Activated CD4-positive, alpha-beta T cell treated with anti-CD3 and anti-CD28 coated beads for 36 hours (primary cell): ENCODE measurements around the gene ZNF76. TPM values are rescaled to one million over a fixed set of nuclear protein-coding genes. Genes with fewer than 3 reads are reported as not detected.

ENCODE experiments used
- ATAC-seq: fragments of 200-7000 bp; cut with Tn5 transposase; one replicate; pipeline ENCODE4 v1.10.0; 2021; ENCODE audit warnings: mild to moderate bottlenecking, moderate library complexity
- CTCF ChIA-PET: fragments of 350-600 bp; sonication (Branson Sonifier 250); formaldehyde crosslinking; loops from one replicate; lab custom pipeline; 2021; ENCODE audit warnings: antibody characterized with exemption; lab: Charles Lee
- POLR2A ChIA-PET: fragments of 350-600 bp; sonication (Branson Sonifier 250); formaldehyde crosslinking; loops from one replicate; lab custom pipeline; 2021; ENCODE audit warnings: antibody characterized with exemption, inconsistent platforms; lab: Charles Lee
- DNase-seq: peaks from one replicate; pipeline ENCODE4 v3.0.0-alpha.2; 2020
- H3K27ac Mint-ChIP-seq: one replicate; pipeline ENCODE4 v1.8.0; 2021; ENCODE audit warnings: mixed read lengths
- H3K27me3 Mint-ChIP-seq: one replicate; pipeline ENCODE4 v1.8.0; 2021; ENCODE audit warnings: mixed read lengths
- H3K36me3 Mint-ChIP-seq: one replicate; pipeline ENCODE4 v1.8.0; 2021; ENCODE audit warnings: low read depth, mixed read lengths
- H3K4me1 Mint-ChIP-seq: one replicate; pipeline ENCODE4 v1.8.0; 2021; ENCODE audit warnings: mixed read lengths
- H3K4me3 Mint-ChIP-seq: one replicate; pipeline ENCODE4 v1.8.0; 2021; ENCODE audit warnings: mild to moderate bottlenecking, moderate library complexity, mixed read lengths
- H3K9me3 Mint-ChIP-seq: one replicate; pipeline ENCODE4 v1.8.0; 2021; ENCODE audit warnings: low read depth, mixed read lengths
- intact Hi-C, 2 experiments: fragments of 100-400 bp; cut with DNase I in 1 of 2; cut with micrococcal nuclease in 1 of 2; formaldehyde crosslinking; loops; one replicate each; pipeline versions ENCODE4 v1.14.2 to v1.15.1; 2022 to 2024; cut with DNase I, micrococcal nuclease
- total RNA-seq, 2 experiments: library from RNA; stranded (reverse); gene quantifications; one replicate each; pipeline ENCODE4 v1.2.3, GENCODE V29; 2021

ZNF76 gene
- 10 to 100 TPM; 35.2 to 40.1 TPM for total RNA-seq

DNA sequence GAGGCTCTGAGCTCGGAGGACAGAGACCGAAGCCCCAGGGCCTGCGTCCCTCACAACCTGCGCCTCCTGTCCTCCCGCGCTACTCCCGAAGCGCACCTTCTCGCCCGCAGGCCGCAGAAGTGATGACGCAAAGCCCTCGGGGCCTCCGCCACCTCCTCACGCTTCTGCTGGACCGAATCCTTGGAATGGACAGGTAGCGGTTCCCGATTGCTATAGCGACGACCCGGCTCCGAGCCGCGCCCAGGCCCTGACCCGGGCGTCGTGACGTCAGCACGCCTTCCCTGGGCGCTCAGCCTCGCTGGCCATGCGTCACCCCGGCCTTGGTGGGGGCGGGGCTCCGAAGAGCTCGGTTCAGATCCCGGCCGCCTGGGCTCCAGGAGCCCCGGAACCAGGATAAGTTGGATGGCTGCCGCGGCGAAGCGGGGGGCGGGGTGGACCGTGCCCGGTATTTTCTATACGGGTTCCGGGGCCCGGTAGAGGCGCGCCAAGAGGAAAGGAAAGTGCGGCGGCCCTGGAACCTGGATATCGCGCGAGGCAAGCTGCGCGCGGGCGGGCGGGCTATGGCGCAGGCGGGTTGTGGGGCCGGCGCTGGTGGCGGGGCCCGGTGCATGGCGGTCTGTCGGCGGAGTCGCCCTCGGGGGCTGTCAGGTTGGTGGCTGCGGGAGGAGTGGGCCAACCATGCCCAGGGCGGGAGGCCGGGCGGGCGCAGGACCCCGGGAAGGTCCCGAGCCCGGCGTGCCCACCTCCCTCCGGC lies at the start of gene ZNF76:
ZNF76 (plus strand) TSS at position 542 of the 754 bp plus-strand sequence. CDS start 21,417 bp downstream, outside the sequence.
- CTCF ChIA-PET, result interaction anchor here (0.5 to 3.5 kb wide), 11 partner anchors 18 to 977 kb away, joined by 3 to 28 read pairs (median 3); partner anchors contain the start of genes RPL10A and TCP11
- POLR2A ChIA-PET, result interaction anchor here (0.6 to 1.3 kb wide), 6 partner anchors 20 to 468 kb away, joined by 3 to 6 read pairs (median 4); partner anchors contain the start of genes BLTP3A and TAF11
- intact Hi-C loops, result loop anchor here in 1 of 2 experiments (1.0 to 2.0 kb wide), 7 partner anchors 43 to 937 kb away; partner anchors contain the start of genes ANKS1A, BRPF3, FANCE and RPS10
- no peaks in the 10 kb centered on the region for H3K9me3 Mint-ChIP-seq
- peak; percentile 89 for ATAC-seq
- no peaks in the 10 kb centered on the region for H3K36me3 Mint-ChIP-seq
- peaks cover 45% of the 10 kb centered on the region for H3K4me1 Mint-ChIP-seq
- peak within 1 kb of the TSS; percentile 90 for H3K27ac Mint-ChIP-seq
- H3K4me3 Mint-ChIP-seq, result peak within 1 kb of the TSS; percentile 91
- H3K27me3 Mint-ChIP-seq, result no peaks in the 10 kb centered on the region
- DNase-seq, result peak; percentile 95

DNA sequence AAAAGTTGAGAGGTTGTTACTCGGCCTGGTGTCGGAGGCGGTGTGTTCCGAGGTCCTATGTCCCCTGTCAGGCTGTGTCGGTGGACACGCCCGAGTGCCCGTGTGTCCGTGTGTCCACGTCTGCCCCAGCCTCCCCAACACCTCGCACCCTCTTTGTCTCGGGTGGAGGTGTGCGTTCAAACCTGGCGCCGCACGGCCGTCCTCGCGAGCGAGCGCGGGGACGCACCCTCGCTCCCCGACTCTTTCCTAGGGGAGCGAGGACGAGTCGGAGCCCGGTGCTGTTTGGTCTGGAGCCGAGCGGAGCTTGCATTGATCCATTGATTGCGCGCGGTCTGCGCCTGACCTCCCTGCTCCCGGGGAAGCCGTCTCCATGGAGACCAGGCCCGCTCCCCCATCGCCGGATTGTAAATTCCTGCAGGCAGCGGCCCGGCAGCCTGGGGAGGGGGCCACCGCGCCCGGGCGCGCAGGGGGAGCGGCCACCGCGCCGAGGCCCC lies 46.2 kb upstream of the ZNF76 start:
- no peaks in the 10 kb centered on the region for H3K9me3 Mint-ChIP-seq
- ChIA-PET CTCF (interaction anchor here (1.2 to 3.0 kb wide), 2 partner anchors 8 to 64 kb away, joined by 3 to 11 read pairs; no protein-coding TSS in a partner anchor), POLR2A (no interaction called here)
- H3K36me3 Mint-ChIP-seq, result no peaks in the 10 kb centered on the region
- DNase-seq (no peak), ATAC-seq (peak; percentile 27)
- H3K4me3 Mint-ChIP-seq, result peak overlapping the region; percentile 46
- H3K27ac Mint-ChIP-seq, result no peak overlapping the region
- peaks cover 61% of the 10 kb centered on the region for H3K27me3 Mint-ChIP-seq
- peaks cover 6% of the 10 kb centered on the region for H3K4me1 Mint-ChIP-seq
- intact Hi-C loops, result no loop called here

DNA sequence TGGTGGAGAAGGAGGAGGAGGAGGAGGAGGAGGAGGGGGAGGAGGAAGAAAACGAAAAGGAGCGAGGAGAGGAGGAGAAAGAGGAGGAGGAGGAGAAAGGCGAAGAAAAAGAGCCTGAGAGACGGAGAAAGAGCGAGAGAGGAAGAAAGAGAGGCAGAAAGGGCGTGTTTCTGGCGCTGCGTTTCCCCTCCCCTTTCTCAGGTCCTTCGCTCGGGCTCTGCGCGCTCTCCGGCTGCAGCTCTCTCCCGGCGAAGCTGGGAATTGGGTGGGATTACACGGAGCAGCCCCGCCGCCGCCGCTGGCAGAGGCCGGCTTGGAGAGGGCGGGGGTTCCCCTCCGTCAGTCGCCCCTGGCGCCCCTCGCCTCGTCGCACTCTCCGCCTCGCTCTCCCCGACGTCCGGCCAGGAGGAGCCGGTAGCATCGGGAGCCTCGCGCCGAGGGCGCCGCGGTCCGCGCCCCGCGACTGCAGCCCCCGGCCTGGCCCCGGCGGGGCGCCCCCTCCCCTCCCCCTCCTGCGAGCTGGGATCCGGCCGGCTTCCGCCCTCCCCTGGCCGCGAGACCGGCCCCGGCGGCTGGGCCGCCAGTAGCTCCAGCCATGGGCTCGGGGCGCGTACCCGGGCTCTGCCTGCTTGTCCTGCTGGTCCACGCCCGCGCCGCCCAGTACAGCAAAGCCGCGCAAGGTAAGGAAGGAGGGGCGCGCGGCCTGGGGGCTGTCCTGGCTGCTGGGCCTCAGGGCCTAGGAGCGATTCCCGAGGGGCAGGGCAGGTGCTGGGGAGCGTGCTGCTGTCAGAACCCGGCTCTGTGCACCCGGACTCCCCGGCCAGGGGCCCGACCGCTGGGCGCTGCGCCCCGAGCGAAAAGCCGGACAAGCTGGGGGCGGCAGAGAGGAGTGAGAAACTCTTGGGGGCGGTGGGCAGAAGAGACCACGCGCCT lies 45.4 kb upstream of the ZNF76 start, which contains the start of gene SCUBE3:
SCUBE3 (plus strand) TSS at position 133 of the 933 bp plus-strand sequence; CDS start at position 596, 463 bp downstream.
- Mint-ChIP-seq H3K36me3 (no peaks in the 10 kb centered on the region), H3K27ac (no peak within 1 kb of the TSS), H3K27me3 (peaks cover 55% of the 10 kb centered on the region), H3K9me3 (no peaks in the 10 kb centered on the region), H3K4me1 (peaks cover 6% of the 10 kb centered on the region), H3K4me3 (peak within 1 kb of the TSS; percentile 46)
- DNase-seq (peak; percentile 39), ATAC-seq (peak; percentile 65)
- POLR2A ChIA-PET, result no interaction called here
- CTCF ChIA-PET, result interaction anchor here (0.6 to 3.0 kb wide), 3 partner anchors 9 to 966 kb away, joined by 3 to 11 read pairs (median 3); no protein-coding TSS in a partner anchor
- intact Hi-C loops, result no loop called here

DNA sequence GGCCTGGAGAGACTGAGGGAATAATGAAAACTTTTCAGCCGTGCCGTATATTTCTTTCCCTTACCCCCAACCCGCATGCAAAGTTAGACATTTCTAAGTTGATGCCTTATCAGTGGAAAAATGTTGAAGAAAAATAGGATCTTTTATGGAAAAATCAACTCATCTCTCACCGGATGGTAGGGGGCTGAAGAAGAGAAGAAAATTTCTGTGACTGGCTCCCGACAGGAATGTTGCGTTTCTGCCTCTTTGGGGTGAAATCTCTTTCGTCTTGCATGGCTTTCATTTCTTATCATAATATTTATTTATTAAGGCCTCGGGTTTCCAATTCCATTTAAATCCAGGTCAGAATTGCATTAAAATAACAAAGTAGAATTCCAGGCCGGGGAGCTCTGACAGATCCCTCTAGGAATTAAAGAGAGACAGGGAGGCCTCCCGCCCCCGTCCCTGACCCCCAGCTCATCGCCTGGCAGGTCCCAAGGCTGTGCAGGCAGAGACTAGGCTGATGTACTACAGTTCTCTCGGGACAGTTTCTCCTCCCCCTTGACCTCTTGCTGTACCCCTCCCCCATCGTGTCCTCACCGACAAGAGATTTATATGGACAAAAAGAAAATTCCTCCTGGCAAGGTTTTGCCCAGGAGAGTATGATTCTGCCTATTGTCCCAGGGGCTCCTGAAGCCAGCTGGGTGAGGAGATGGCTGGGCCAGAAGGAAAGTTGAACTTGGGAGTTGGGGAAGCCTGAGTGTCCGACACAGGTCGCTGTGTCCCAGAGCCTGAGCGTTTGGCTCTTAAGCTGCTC lies 44.5 kb upstream of the ZNF76 start:
- Mint-ChIP-seq H3K4me1 (peaks cover 6% of the 10 kb centered on the region), H3K27ac (no peak overlapping the region), H3K27me3 (peaks cover 53% of the 10 kb centered on the region), H3K9me3 (no peaks in the 10 kb centered on the region), H3K36me3 (no peaks in the 10 kb centered on the region), H3K4me3 (no peak overlapping the region)
- DNase-seq (no peak), ATAC-seq (no peak)
- ChIA-PET CTCF (interaction anchor here (0.6 to 3.0 kb wide), 5 partner anchors 10 to 967 kb away, joined by 3 to 11 read pairs (median 3); no protein-coding TSS in a partner anchor), POLR2A (interaction anchor here (0.6 to 0.7 kb wide), 2 partner anchors 27 to 82 kb away, joined by 3 read pairs; no protein-coding TSS in a partner anchor)
- intact Hi-C loops, result no loop called here

DNA sequence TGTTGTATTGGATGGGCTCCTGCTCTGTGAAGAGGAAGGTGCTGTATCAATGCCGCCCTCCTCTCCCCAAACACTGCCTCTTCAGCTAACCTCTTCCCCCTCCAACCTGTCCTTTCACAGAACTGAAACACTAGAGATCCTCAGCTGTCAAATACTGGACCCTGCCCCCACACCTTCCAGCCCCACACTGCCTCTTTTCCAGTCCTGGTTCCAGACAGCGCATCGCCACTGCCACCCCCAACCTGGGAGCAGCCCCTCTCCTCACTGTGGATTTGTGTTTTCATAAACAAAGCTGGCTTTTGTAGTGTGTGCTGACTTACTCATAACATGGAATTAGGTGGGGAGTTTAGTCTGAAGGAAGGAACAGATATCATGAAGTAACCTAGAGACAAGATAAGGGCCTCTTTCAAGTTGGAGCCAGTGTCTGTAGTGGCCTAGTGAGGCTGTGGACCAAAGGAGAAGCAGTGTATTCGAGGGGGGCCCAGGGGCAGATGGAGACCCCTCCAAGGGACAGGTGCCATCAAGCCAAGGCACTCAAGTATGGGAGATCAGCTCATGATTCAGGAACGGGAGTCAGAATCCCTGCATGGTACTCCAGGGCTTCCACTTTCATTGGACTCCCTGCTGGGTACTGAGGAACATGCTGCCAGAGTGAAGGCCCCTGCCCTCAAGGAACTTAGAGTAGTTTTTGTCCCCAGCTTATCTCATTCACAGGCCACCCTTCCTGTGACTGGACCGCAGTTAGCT lies 43.7 kb upstream of the ZNF76 start:
- ChIA-PET CTCF (interaction anchor here (0.6 to 3.0 kb wide), 4 partner anchors 11 to 26 kb away, joined by 3 to 11 read pairs (median 3); no protein-coding TSS in a partner anchor), POLR2A (no interaction called here)
- DNase-seq, result no peak
- no peak overlapping the region for H3K4me3 Mint-ChIP-seq
- intact Hi-C loops, result no loop called here
- H3K36me3 Mint-ChIP-seq, result no peaks in the 10 kb centered on the region
- no peak overlapping the region for H3K27ac Mint-ChIP-seq
- peaks cover 6% of the 10 kb centered on the region for H3K4me1 Mint-ChIP-seq
- no peak for ATAC-seq
- H3K9me3 Mint-ChIP-seq, result no peaks in the 10 kb centered on the region
- peaks cover 53% of the 10 kb centered on the region for H3K27me3 Mint-ChIP-seq

DNA sequence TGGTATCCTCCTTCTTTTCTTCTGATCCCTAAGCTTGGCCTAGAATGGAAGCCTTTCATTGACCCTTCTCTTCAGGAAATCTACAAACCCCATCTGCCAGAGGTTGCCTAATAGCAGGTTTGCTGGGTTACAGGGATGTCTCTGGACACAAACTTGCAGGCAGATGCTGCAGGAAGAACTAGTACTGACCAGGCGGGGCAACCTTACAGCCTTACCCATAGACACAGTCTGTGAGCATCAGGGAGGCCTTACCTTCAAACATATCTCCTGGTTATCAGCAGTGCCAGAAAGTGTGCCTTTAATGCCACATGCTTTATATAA lies 43.2 kb upstream of the ZNF76 start:
- ATAC-seq (no peak), DNase-seq (no peak)
- Mint-ChIP-seq H3K4me3 (no peak overlapping the region), H3K36me3 (no peaks in the 10 kb centered on the region), H3K9me3 (no peaks in the 10 kb centered on the region), H3K4me1 (peaks cover 6% of the 10 kb centered on the region), H3K27me3 (peaks cover 51% of the 10 kb centered on the region), H3K27ac (no peak overlapping the region)
- ChIA-PET CTCF (interaction anchor here (1.4 to 3.0 kb wide), 3 partner anchors 11 to 24 kb away, joined by 3 to 11 read pairs (median 3); no protein-coding TSS in a partner anchor), POLR2A (no interaction called here)
- intact Hi-C loops, result no loop called here

DNA sequence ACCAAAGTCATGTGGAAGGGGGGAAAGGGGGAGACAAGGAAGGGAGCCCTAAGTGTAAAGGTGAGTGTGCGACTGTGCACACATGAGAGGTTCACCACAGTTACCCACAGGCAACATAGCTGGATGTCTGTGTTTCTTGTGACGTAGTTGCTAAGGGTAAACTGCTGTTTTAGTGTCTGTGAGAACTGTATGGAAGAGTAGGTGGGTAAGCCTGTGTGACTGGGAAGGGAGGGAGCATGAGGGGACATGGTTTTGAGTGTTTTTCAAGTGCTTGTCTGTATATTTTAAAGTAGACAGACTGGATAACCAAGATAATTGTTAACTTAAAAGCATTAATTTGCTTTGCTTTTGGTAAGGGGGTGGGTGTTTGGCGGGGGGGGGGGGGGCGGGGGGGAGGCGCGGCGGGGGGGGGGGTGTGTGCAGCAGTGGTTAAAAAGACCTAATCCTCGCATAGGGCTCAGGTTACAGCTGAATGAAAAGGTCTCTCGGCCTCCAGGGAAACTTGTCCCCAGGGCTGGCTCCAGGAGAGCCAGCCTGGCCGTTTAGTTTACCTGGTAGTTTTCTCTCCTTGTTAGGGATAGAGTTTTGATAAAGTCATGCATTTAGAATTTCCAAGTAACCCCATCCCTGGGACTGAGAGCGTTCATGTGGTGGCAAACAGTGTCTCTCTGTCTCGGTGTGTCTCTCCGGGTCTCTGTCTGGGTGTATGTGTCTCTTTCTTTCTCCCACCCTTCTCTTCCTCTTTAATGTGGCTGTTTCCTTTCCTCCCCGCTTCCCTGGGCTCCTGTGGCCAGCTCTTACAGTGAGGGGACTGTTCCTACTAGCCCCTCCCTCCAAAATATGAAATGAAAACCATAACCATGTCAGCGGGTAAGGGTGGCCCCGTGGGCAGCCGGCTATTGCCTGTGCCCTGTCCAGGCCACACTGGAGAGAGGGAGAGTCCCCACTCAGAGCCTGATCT lies 42.4 kb upstream of the ZNF76 start:
- Mint-ChIP-seq H3K36me3 (no peaks in the 10 kb centered on the region), H3K27me3 (peaks cover 48% of the 10 kb centered on the region), H3K9me3 (no peaks in the 10 kb centered on the region), H3K4me3 (no peak overlapping the region), H3K4me1 (peaks cover 6% of the 10 kb centered on the region), H3K27ac (no peak overlapping the region)
- no peak for ATAC-seq
- ChIA-PET CTCF (no interaction called here), POLR2A (no interaction called here)
- no peak for DNase-seq
- intact Hi-C loops, result no loop called here

DNA sequence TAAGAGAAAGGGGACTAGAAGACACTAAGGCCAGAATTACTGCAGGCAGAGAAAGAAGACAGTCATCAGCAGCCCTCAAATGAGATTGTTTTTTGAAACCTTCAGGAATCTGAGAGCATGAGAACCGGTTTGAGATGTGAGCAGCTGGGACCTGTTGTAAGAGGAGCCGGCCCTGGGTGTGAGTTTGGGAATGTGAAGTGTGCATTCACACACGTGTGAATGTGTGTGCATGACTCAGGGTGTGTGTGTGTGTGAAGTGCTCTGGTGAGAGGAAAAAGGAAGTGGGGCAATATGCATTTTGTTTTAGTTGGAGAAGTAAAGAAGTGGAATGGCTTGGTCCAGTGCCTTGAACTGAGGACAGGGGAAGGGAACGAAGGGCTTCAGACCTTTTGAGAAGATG lies 41.5 kb upstream of the ZNF76 start:
- no peaks in the 10 kb centered on the region for H3K36me3 Mint-ChIP-seq
- no peak overlapping the region for H3K4me3 Mint-ChIP-seq
- intact Hi-C loops, result no loop called here
- peaks cover 39% of the 10 kb centered on the region for H3K27me3 Mint-ChIP-seq
- H3K4me1 Mint-ChIP-seq, result peaks cover 4% of the 10 kb centered on the region
- no peak for DNase-seq
- ATAC-seq, result no peak
- H3K27ac Mint-ChIP-seq, result no peak overlapping the region
- no peaks in the 10 kb centered on the region for H3K9me3 Mint-ChIP-seq
- ChIA-PET POLR2A (no interaction called here), CTCF (interaction anchor here (0.6 to 1.0 kb wide), 3 partner anchors 9 to 353 kb away, joined by 3 read pairs; no protein-coding TSS in a partner anchor)

DNA sequence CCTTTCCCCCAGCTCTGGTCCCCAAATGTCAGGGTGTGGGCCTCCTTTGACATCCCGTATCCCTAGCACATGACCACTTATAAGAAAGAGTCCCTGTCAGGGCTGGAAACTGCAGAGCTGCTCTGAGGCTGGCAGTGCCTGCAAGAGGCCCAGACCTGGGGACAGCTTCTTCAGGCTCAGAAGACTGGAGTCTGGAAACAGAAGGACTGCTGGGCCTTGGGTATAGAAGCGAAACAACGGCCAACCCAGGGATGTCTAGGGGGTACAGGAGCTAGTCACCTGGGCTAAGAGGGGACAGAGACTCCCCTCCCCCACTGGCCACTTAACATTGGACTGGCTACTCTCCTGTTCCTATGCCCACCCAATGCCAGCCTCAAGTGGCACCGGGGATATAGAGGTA lies 41.1 kb upstream of the ZNF76 start:
- H3K27ac Mint-ChIP-seq, result no peak overlapping the region
- no peaks in the 10 kb centered on the region for H3K9me3 Mint-ChIP-seq
- intact Hi-C loops, result no loop called here
- no peaks in the 10 kb centered on the region for H3K36me3 Mint-ChIP-seq
- ChIA-PET POLR2A (interaction anchor here (0.6 kb wide), 1 partner anchor 1556 kb away, joined by 3 read pairs; no protein-coding TSS in a partner anchor), CTCF (interaction anchor here (0.6 to 1.2 kb wide), 4 partner anchors 10 to 354 kb away, joined by 3 to 6 read pairs (median 3); no protein-coding TSS in a partner anchor)
- H3K4me1 Mint-ChIP-seq, result no peaks in the 10 kb centered on the region
- peaks cover 35% of the 10 kb centered on the region for H3K27me3 Mint-ChIP-seq
- H3K4me3 Mint-ChIP-seq, result no peak overlapping the region
- no peak for ATAC-seq
- DNase-seq, result no peak
